Tibial nerve (tissue), 4 donors: ENCODE measurements around the gene UBR4.

Source experiments
- CTCF ChIP-seq, 5 experiments: fragments of 200-600 bp in 3 of 5; fragments of 450-650 bp in 2 of 5; sonication (generic) in 3 of 5; IDR thresholded peaks; one replicate each; pipeline ENCODE4 v1.5.1; 2016 to 2019; ENCODE audit warnings: antibody characterized with exemption in 5 of 5, mild to moderate bottlenecking in 3 of 5, moderate library complexity in 2 of 5
- EP300 ChIP-seq, 2 donors: sonication (generic); formaldehyde crosslinking; IDR thresholded peaks; one replicate each; pipeline ENCODE4 v1.6.1; 2017; ENCODE audit warnings: antibody characterized with exemption in 2 of 2, mild to moderate bottlenecking in 1 of 2
- POLR2A ChIP-seq, 2 donors: fragments of 450-650 bp; IDR thresholded peaks; one replicate each; pipeline ENCODE4 v1.6.1; 2017; ENCODE audit warnings: antibody characterized with exemption in 2 of 2, mild to moderate bottlenecking in 2 of 2, moderate library complexity in 2 of 2

- TF ChIP-seq POLR2A (IDR thresholded peaks at IDR 0.05) = no peak
- no peak for TF ChIP-seq CTCF (IDR thresholded peaks at IDR 0.05)
- TF ChIP-seq EP300 (IDR thresholded peaks at IDR 0.05) = no peak
Observed at GRCh38 chr1:19071674-19072281, 138.3 kb downstream of the UBR4 start.
